SK-N-SH treated with all-trans-retinoic acid at 6 μM for 48 hours (cell line): Measurements from ENCODE around the gene MFSD11.
"Not testable (repeated sequence)": the region's sequence is repeated elsewhere in the genome, so short reads cannot be mapped to it uniquely, and the experiment has no call there.

Source experiments
- GLIS3 ChIP-seq: fragments of 250-450 bp; sonication (Bioruptor Pico); IDR thresholded peaks from 2 replicates; pipeline ENCODE4 v1.5.0; 2020; ENCODE audit warnings: mild to moderate bottlenecking, moderate library complexity
- RARB ChIP-seq: fragments of 250-450 bp; sonication (Bioruptor Pico); IDR thresholded peaks from 2 replicates; pipeline ENCODE4 v1.8.0; 2021; ENCODE audit warnings: mild to moderate bottlenecking, moderate library complexity
- SNAI2 ChIP-seq: fragments of 250-450 bp; sonication (Bioruptor Pico); IDR thresholded peaks from 2 replicates; pipeline ENCODE4 v1.5.0; 2020; ENCODE audit warnings: mild to moderate bottlenecking, moderate library complexity
- ZFP30 ChIP-seq: fragments of 450-650 bp; formaldehyde crosslinking; IDR thresholded peaks from 2 replicates; pipeline ENCODE4 v1.5.0; 2022; ENCODE audit warnings: mild to moderate bottlenecking, moderate library complexity
- ZNF8 ChIP-seq: fragments of 450-650 bp; formaldehyde crosslinking; IDR thresholded peaks from 2 replicates; pipeline ENCODE4 v1.5.0; 2020; ENCODE audit warnings: mild to moderate bottlenecking, moderate library complexity
- TF ChIP-seq, protein P1 (sequence below): fragments of 250-450 bp; sonication (Bioruptor Pico); IDR thresholded peaks from 2 replicates; pipeline ENCODE4 v1.5.1; 2021; ENCODE audit warnings: mild to moderate bottlenecking, moderate library complexity
- TF ChIP-seq, protein P2 (sequence below): fragments of 250-450 bp; sonication (Bioruptor Pico); IDR thresholded peaks from 2 replicates; pipeline ENCODE4 v1.5.1; 2020; ENCODE audit warnings: low read depth, mild to moderate bottlenecking, moderate library complexity
- TF ChIP-seq, protein P3 (sequence below): fragments of 250-450 bp; sonication (Bioruptor Pico); IDR thresholded peaks from 2 replicates; pipeline ENCODE4 v1.8.0; 2020; ENCODE audit warnings: mild to moderate bottlenecking, moderate library complexity, borderline replicate concordance

DNA sequence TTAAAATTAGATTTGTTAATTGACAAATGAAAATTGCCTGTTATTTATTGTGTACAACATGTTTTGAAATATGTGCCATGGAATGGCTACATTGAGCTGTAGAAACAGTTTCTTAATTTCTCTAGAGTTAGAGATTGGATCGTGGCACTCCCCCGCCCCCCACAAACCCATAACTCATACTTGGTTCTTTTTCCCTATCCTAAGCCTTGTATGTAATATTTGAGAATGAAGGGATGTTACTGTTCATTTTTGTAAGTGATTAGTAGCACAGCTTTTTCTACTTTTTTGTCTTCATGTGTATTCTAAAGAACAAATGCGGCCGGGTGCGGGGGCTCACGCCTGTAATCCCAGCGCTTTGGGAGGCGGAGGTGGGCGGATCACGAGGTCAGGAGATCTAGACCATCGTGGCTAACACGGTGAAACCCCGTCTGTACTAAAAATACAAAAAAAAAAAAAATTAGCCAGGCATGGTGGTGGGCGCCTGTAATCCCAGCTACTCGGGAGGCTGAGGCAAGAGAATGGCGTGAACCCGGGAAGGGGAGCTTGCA is 1.7 kb downstream of the MFSD11 start:
- TF ChIP-seq, protein P1, sequence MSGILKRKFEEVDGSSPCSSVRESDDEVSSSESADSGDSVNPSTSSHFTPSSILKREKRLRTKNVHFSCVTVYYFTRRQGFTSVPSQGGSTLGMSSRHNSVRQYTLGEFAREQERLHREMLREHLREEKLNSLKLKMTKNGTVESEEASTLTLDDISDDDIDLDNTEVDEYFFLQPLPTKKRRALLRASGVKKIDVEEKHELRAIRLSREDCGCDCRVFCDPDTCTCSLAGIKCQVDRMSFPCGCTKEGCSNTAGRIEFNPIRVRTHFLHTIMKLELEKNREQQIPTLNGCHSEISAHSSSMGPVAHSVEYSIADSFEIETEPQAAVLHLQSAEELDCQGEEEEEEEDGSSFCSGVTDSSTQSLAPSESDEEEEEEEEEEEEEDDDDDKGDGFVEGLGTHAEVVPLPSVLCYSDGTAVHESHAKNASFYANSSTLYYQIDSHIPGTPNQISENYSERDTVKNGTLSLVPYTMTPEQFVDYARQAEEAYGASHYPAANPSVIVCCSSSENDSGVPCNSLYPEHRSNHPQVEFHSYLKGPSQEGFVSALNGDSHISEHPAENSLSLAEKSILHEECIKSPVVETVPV (CRISPR knock-in tag), result not testable (repeated sequence)
- not testable (repeated sequence) for TF ChIP-seq ZFP30 (CRISPR knock-in tag); RARB (CRISPR knock-in tag); SNAI2; GLIS3 (CRISPR knock-in tag); ZNF8 (CRISPR knock-in tag)
- TF ChIP-seq, protein P2, sequence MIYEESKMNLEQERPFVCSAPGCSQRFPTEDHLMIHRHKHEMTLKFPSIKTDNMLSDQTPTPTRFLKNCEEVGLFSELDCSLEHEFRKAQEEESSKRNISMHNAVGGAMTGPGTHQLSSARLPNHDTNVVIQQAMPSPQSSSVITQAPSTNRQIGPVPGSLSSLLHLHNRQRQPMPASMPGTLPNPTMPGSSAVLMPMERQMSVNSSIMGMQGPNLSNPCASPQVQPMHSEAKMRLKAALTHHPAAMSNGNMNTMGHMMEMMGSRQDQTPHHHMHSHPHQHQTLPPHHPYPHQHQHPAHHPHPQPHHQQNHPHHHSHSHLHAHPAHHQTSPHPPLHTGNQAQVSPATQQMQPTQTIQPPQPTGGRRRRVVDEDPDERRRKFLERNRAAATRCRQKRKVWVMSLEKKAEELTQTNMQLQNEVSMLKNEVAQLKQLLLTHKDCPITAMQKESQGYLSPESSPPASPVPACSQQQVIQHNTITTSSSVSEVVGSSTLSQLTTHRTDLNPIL (CRISPR knock-in tag), result not testable (repeated sequence)
- TF ChIP-seq, protein P3, sequence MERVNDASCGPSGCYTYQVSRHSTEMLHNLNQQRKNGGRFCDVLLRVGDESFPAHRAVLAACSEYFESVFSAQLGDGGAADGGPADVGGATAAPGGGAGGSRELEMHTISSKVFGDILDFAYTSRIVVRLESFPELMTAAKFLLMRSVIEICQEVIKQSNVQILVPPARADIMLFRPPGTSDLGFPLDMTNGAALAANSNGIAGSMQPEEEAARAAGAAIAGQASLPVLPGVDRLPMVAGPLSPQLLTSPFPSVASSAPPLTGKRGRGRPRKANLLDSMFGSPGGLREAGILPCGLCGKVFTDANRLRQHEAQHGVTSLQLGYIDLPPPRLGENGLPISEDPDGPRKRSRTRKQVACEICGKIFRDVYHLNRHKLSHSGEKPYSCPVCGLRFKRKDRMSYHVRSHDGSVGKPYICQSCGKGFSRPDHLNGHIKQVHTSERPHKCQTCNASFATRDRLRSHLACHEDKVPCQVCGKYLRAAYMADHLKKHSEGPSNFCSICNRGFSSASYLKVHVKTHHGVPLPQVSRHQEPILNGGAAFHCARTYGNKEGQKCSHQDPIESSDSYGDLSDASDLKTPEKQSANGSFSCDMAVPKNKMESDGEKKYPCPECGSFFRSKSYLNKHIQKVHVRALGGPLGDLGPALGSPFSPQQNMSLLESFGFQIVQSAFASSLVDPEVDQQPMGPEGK (CRISPR knock-in tag), result not testable (repeated sequence)
